Measurements from ENCODE around the gene C4B. TPM values are rescaled to one million over a fixed set of nuclear protein-coding genes. Genes with fewer than 3 reads are reported as not detected.
"Not testable (repeated sequence)": the region's sequence is repeated elsewhere in the genome, so short reads cannot be mapped to it uniquely, and the experiment has no call there.

C4B gene
- total RNA-seq, 2 experiments from 2014 or later, result 2.7 to 3.3 TPM

- intact Hi-C loops (cut with micrococcal nuclease); H3K36me3 Mint-ChIP-seq (ENCODE audit: low read depth): not testable (repeated sequence)
Measured at GRCh38 chr6:32041050-32041321, 26.4 kb downstream of the C4B start.

GRCh38 chr6:32041385-32041784, 26.8 kb downstream of the C4B start:
- CTCF ChIA-PET; intact Hi-C loops (cut with micrococcal nuclease): not testable (repeated sequence)

More at GRCh38 chr6:32041050-32041321, 26.4 kb downstream of the C4B start:
- H3K27ac Mint-ChIP-seq; DNase-seq; CTCF ChIA-PET; H3K27me3 Mint-ChIP-seq (ENCODE audit: low read depth); H3K4me1 Mint-ChIP-seq (ENCODE audit: low read depth); H3K4me3 Mint-ChIP-seq; H3K9me3 Mint-ChIP-seq: not testable (repeated sequence)

DNA sequence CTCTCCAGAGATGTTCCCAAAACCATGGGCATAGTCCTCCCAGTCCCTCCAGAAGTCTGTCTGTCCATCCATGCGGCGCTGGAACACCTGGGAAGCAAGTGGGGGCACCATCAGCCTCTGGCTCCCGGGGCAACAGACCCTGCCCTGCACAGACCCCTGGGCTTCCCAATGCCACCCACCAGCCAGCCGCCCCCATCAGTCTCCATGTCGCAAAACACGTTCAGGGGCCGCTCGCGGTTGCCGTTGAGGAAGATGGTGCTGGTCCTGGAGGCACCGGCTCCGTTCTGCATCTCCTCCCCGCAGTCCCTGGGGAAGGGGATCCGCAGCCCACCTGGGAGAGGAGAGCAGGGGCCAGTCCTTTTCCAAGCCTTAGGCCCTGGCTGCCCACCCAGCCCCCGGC, 27.7 kb downstream of the C4B start:
- H3K27me3 Mint-ChIP-seq (ENCODE audit: low read depth); CTCF ChIA-PET; intact Hi-C loops (cut with micrococcal nuclease): not testable (repeated sequence)

More at GRCh38 chr6:32041385-32041784, 26.8 kb downstream of the C4B start:
- not testable (repeated sequence) for H3K4me3 Mint-ChIP-seq; H3K27me3 Mint-ChIP-seq (ENCODE audit: low read depth); H3K9me3 Mint-ChIP-seq; H3K36me3 Mint-ChIP-seq (ENCODE audit: low read depth); DNase-seq; H3K4me1 Mint-ChIP-seq (ENCODE audit: low read depth); H3K27ac Mint-ChIP-seq

GRCh38 chr6:32043589-32044380, 29.2 kb downstream of the C4B start:
- H3K9me3 Mint-ChIP-seq, result not testable (repeated sequence)

More for the DNA sequence above, 27.7 kb downstream of the C4B start:
- H3K9me3 Mint-ChIP-seq; DNase-seq; H3K4me1 Mint-ChIP-seq (ENCODE audit: low read depth); H3K36me3 Mint-ChIP-seq (ENCODE audit: low read depth); H3K27ac Mint-ChIP-seq; H3K4me3 Mint-ChIP-seq: not testable (repeated sequence)

GRCh38 chr6:32044916-32045315, 30.3 kb downstream of the C4B start:
- CTCF ChIA-PET; H3K36me3 Mint-ChIP-seq (ENCODE audit: low read depth); H3K4me1 Mint-ChIP-seq (ENCODE audit: low read depth); H3K4me3 Mint-ChIP-seq; intact Hi-C loops (cut with micrococcal nuclease); H3K27ac Mint-ChIP-seq; H3K9me3 Mint-ChIP-seq; H3K27me3 Mint-ChIP-seq (ENCODE audit: low read depth); DNase-seq: not testable (repeated sequence)

More at GRCh38 chr6:32043589-32044380, 29.2 kb downstream of the C4B start:
- intact Hi-C loops (cut with micrococcal nuclease); H3K4me3 Mint-ChIP-seq; H3K4me1 Mint-ChIP-seq (ENCODE audit: low read depth); CTCF ChIA-PET; H3K27ac Mint-ChIP-seq; H3K36me3 Mint-ChIP-seq (ENCODE audit: low read depth); H3K27me3 Mint-ChIP-seq (ENCODE audit: low read depth); DNase-seq: not testable (repeated sequence)

- intact Hi-C loops (cut with micrococcal nuclease), result no loop called here
- H3K27me3 Mint-ChIP-seq (ENCODE audit: low read depth), result no peaks in the 10 kb centered on the region
- H3K4me3 Mint-ChIP-seq, result no peak overlapping the region
- H3K4me1 Mint-ChIP-seq (ENCODE audit: low read depth), result peaks cover 3% of the 10 kb centered on the region
- CTCF ChIA-PET, result no interaction called here
- no peaks in the 10 kb centered on the region for H3K9me3 Mint-ChIP-seq
- no peak overlapping the region for H3K27ac Mint-ChIP-seq
- no peak for DNase-seq
- H3K36me3 Mint-ChIP-seq (ENCODE audit: low read depth), result no peaks in the 10 kb centered on the region
Measured at GRCh38 chr6:32045811-32046449, 31.3 kb downstream of the C4B start.

DNA sequence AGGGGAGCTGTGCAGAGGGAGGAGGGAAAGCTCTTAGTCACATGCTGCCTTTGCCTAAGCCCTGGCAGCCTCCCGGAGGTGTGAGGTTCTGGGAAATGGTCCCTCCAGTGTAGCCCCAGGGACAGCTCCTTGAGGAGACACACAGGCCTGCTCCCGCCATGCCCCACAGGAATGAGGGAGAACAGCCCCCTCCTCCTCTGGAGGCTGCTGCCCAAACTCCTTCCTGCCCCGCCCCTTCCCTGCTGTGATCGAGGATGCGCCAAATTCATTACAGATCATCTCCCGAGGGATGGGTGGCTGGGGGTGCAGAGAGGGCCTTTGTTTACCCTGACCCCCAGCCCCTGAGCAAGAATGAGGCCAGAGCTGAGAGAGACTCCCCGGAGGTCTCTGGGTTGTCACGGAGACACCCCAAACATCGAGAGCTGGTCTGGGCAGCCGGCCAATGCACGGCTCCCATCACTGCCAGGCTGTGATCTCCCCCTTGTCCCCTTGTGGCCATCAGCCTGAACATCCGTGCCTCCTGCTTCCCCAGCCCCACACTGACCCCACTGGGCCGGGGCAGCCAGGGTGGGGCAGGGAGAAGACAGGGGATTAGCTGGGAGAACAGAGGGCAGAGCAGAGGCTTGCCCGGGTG, 32.0 kb downstream of the C4B start:
- peaks cover 3% of the 10 kb centered on the region for H3K4me1 Mint-ChIP-seq (ENCODE audit: low read depth)
- no peaks in the 10 kb centered on the region for H3K27me3 Mint-ChIP-seq (ENCODE audit: low read depth)
- DNase-seq, result no peak
- CTCF ChIA-PET, result interaction anchor here (0.8 to 1.5 kb wide), 2 partner anchors 17 to 739 kb away, joined by 3 read pairs; no protein-coding TSS in a partner anchor
- no peaks in the 10 kb centered on the region for H3K9me3 Mint-ChIP-seq
- H3K4me3 Mint-ChIP-seq, result no peak overlapping the region
- no peaks in the 10 kb centered on the region for H3K36me3 Mint-ChIP-seq (ENCODE audit: low read depth)
- no peak overlapping the region for H3K27ac Mint-ChIP-seq
- intact Hi-C loops (cut with micrococcal nuclease), result no loop called here

- Mint-ChIP-seq H3K9me3 (no peaks in the 10 kb centered on the region), H3K4me1 (ENCODE audit: low read depth) (peaks cover 3% of the 10 kb centered on the region), H3K27ac (no peak overlapping the region), H3K27me3 (ENCODE audit: low read depth) (no peaks in the 10 kb centered on the region), H3K4me3 (no peak overlapping the region), H3K36me3 (ENCODE audit: low read depth) (no peaks in the 10 kb centered on the region)
- DNase-seq, result no peak
- CTCF ChIA-PET, result interaction anchor here (0.8 to 1.5 kb wide), 3 partner anchors 16 to 739 kb away, joined by 3 to 4 read pairs (median 3); no protein-coding TSS in a partner anchor
- intact Hi-C loops (cut with micrococcal nuclease), result no loop called here
Measured at GRCh38 chr6:32047084-32047478, 32.5 kb downstream of the C4B start.

- H3K27me3 Mint-ChIP-seq (ENCODE audit: low read depth), result no peaks in the 10 kb centered on the region
- intact Hi-C loops (cut with micrococcal nuclease), result no loop called here
Measured at GRCh38 chr6:32047539-32047854, 32.9 kb downstream of the C4B start.

GRCh38 chr6:32047855-32048766, 33.5 kb downstream of the C4B start:
- Mint-ChIP-seq H3K4me1 (ENCODE audit: low read depth) (peaks cover 3% of the 10 kb centered on the region), H3K9me3 (no peaks in the 10 kb centered on the region), H3K27ac (no peak overlapping the region), H3K36me3 (ENCODE audit: low read depth) (no peaks in the 10 kb centered on the region), H3K27me3 (ENCODE audit: low read depth) (no peaks in the 10 kb centered on the region), H3K4me3 (no peak overlapping the region)
- intact Hi-C loops (cut with micrococcal nuclease), result loop anchor here (1.0 kb wide), 1 partner anchor 106 kb away; the partner anchor contains the start of gene PPT2
- CTCF ChIA-PET, result interaction anchor here (0.6 to 1.5 kb wide), 7 partner anchors 14 to 391 kb away, joined by 3 to 5 read pairs (median 3); no protein-coding TSS in a partner anchor
- DNase-seq, result peak; percentile 71

More at GRCh38 chr6:32047539-32047854, 32.9 kb downstream of the C4B start:
- Mint-ChIP-seq H3K4me3 (no peak overlapping the region), H3K9me3 (no peaks in the 10 kb centered on the region), H3K36me3 (ENCODE audit: low read depth) (no peaks in the 10 kb centered on the region), H3K4me1 (ENCODE audit: low read depth) (peaks cover 3% of the 10 kb centered on the region), H3K27ac (no peak overlapping the region)
- CTCF ChIA-PET, result interaction anchor here (0.6 to 1.5 kb wide), 5 partner anchors 15 to 392 kb away, joined by 3 to 5 read pairs (median 3); no protein-coding TSS in a partner anchor
- DNase-seq, result no peak

DNA sequence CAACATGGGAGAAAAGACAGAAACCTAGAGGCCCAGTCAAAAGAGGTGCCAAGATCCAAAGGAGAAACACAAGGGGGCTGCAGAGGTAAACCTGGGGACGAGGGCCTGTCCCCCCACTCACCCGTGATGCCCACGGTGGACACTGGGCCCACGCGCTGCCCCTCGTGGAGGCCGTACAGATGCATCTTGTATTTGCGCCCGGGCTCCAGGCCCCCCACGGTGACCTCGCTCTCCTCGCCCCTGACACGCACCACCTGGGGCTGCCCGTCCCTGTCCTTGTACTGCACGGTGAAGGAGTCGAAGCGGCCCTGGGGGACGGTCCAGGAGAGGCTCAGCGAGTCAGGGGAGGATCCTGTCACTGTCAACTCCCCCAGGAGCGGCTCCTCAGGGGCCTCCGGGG, 34.6 kb downstream of the C4B start:
- CTCF ChIA-PET, result interaction anchor here (0.7 kb wide), 1 partner anchor 70 kb away, joined by 3 read pairs; no protein-coding TSS in a partner anchor
- H3K36me3 Mint-ChIP-seq (ENCODE audit: low read depth); intact Hi-C loops (cut with micrococcal nuclease); H3K27ac Mint-ChIP-seq; H3K4me3 Mint-ChIP-seq; DNase-seq; H3K4me1 Mint-ChIP-seq (ENCODE audit: low read depth); H3K27me3 Mint-ChIP-seq (ENCODE audit: low read depth); H3K9me3 Mint-ChIP-seq: not testable (repeated sequence)

GRCh38 chr6:32049736-32050135, 35.1 kb downstream of the C4B start:
- DNase-seq; H3K27me3 Mint-ChIP-seq (ENCODE audit: low read depth); intact Hi-C loops (cut with micrococcal nuclease); H3K36me3 Mint-ChIP-seq (ENCODE audit: low read depth); H3K4me3 Mint-ChIP-seq; H3K27ac Mint-ChIP-seq; H3K4me1 Mint-ChIP-seq (ENCODE audit: low read depth); CTCF ChIA-PET; H3K9me3 Mint-ChIP-seq: not testable (repeated sequence)

Data from activated naive CD4-positive, alpha-beta T cell treated with anti-CD3 and anti-CD28 coated beads for 36 hours (primary cell).